Epithelial cell of proximal tubule (primary cell): Measurements from ENCODE around the gene CA10. TPM values are rescaled to one million over a fixed set of nuclear protein-coding genes. Genes with fewer than 3 reads are reported as not detected.

Experiments
- DNase-seq: peaks from one replicate; pipeline ENCODE4 v3.0.0-alpha.2; 2011; ENCODE audit warnings: low read depth
- H3K4me3 ChIP-seq: 2 replicates; pipeline ENCODE4 v1.5.1; 2011; ENCODE audit warnings: low read depth, mild to moderate bottlenecking, low read length
- total RNA-seq: library from RNA; depleted of rRNA; stranded (reverse); fragments of >200 nt; gene quantifications from 2 replicates; pipeline ENCODE4 v1.2.3, GENCODE V29; 2015
- TF ChIP-seq, protein P1 (sequence below): conservative IDR thresholded peaks from 2 replicates; pipeline ENCODE4 v1.5.1; 2012; ENCODE audit warnings: low read depth, mild to moderate bottlenecking, low read length

The CA10 gene
- total RNA-seq, 1 donor from 2014 or later: 0.58 TPM

DNA sequence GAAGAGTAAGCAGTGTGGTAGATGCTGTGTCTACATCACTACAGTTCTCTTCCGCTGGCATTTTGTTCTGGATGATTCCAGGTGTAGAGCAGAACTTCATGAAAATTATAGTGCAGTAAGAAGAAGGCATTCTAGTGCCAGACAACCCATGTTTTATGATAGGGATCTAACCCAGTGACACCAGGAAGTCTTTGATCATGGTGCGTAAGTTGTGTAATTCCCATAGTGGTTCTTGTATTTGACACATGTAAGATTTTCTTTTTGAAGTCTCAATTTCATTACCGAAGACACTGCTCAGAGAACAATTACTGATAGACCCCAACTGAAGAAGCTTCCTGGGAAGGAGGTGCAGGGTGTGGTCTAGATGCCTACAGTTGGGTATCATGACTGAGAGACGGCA, 356.9 kb downstream of the CA10 start:
- DNase-seq: no peak
- TF ChIP-seq, protein P1, sequence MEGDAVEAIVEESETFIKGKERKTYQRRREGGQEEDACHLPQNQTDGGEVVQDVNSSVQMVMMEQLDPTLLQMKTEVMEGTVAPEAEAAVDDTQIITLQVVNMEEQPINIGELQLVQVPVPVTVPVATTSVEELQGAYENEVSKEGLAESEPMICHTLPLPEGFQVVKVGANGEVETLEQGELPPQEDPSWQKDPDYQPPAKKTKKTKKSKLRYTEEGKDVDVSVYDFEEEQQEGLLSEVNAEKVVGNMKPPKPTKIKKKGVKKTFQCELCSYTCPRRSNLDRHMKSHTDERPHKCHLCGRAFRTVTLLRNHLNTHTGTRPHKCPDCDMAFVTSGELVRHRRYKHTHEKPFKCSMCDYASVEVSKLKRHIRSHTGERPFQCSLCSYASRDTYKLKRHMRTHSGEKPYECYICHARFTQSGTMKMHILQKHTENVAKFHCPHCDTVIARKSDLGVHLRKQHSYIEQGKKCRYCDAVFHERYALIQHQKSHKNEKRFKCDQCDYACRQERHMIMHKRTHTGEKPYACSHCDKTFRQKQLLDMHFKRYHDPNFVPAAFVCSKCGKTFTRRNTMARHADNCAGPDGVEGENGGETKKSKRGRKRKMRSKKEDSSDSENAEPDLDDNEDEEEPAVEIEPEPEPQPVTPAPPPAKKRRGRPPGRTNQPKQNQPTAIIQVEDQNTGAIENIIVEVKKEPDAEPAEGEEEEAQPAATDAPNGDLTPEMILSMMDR: no peak
- H3K4me3 ChIP-seq: no peak overlapping the region

DNA sequence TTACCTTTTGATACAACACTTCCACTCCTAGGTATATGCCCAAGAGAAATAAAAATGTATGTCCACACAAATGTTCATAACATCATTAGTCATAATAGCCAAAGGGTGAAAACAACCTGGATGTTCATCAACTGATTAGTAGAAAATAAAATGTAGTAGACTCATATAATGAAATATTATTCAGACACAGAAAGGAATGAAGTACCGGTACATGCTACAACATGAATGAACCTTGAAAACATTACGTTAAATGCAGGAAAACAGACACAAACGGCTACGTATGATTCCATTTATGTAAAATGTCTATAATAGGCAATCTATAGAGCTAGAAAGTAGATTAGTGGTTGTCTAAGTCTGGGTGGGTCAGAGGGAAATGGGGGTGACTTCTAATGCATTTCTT, 358.5 kb downstream of the CA10 start:
- DNase-seq: no peak
- TF ChIP-seq, protein P1: no peak
- H3K4me3 ChIP-seq: no peak overlapping the region

GRCh38 chr17:51799240-51799639, 359.3 kb downstream of the CA10 start:
- no peak overlapping the region for H3K4me3 ChIP-seq
- TF ChIP-seq, protein P1: no peak
- no peak for DNase-seq

- TF ChIP-seq, protein P1: no peak
- DNase-seq: no peak
- H3K4me3 ChIP-seq: no peak overlapping the region
Observed at GRCh38 chr17:51797150-51797549, 361.4 kb downstream of the CA10 start.

DNA sequence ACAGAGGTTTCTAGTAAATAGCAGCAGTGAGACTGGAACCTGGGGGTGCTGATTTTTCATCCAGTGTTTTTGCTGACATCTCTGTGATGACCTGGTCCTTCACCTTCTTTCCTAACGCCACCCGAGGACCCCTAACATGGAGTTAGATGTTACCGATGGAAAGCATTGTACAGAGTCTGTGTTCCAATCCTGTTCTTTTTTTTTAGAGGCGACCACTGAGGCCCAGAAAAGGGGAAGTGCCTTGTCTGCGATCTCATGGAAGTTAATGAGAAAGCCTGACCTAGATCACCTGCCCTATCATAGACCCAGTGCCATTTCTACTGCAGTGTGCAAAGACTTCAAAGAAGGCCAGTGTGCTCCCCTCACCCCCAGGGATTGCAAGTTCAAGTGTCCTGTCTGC, 362.5 kb downstream of the CA10 start:
- no peak for DNase-seq

DNA sequence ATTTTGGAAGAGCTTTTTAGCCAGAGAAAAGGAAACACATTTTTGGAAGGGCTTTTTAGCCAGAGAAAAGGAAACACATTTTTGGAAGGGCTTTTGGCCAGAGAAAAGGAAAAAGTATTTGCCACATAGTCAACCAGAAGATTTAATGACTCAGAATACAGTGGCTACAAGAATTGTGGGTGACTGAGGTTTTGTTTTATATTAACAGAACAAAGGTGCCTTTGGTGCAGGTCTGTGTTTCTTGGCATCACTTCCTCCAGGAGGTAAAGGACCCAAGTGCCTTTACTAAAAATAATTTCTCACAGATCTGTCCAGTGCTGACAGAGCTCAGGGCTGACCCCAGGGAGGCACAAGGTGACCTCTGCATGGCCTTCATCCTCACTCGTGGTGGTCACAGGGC, 363.1 kb downstream of the CA10 start:
- H3K4me3 ChIP-seq: no peak overlapping the region
- TF ChIP-seq, protein P1: no peak
- no peak for DNase-seq

More for the DNA sequence above, 362.5 kb downstream of the CA10 start:
- H3K4me3 ChIP-seq: no peak overlapping the region
- TF ChIP-seq, protein P1: no peak

DNA sequence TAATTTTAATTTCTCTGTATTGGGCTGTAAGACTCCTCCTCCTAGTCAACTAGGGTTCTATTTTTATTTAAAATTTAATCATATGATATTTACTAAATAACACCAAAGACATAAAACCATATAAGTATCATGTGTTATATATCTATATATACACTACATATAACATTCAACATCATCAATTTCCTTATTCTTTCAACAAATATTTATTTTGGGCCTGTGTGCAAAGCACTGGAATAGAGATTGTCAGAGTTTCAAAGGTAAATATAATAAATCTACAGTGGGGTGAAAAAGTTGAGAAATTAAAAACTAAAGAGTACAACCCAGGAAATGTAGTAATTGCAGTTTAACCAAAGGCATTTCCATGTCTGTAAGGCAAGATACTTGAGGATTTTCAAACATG, 364.0 kb downstream of the CA10 start:
- no peak overlapping the region for H3K4me3 ChIP-seq
- DNase-seq: no peak
- TF ChIP-seq, protein P1: no peak
